OCI-LY7 (cell line): ENCODE results near the gene TRAF3.
A peak's percentile ranks its signal among the peaks of the same experiment; 100 is the strongest.

Source experiments
- CTCF ChIP-seq: fragments of 200-600 bp; sonication (generic); conservative IDR thresholded peaks from 2 replicates; pipeline ENCODE4 v1.5.1; 2014; ENCODE audit warnings: mild to moderate bottlenecking, antibody characterized with exemption, low read length, moderate library complexity, mixed read lengths
- EZH2phosphoT487 ChIP-seq: fragments of 200-600 bp; sonication (generic); IDR thresholded peaks from 2 replicates; pipeline ENCODE4 v1.6.1; 2018; ENCODE audit warnings: low read depth, borderline replicate concordance, mild to moderate bottlenecking, mixed run types, antibody characterized with exemption, low read length, moderate library complexity, mixed read lengths

GRCh38 chr14:102778338-102779083 lies 1.3 kb downstream of the TRAF3 start:
- TF ChIP-seq CTCF (no peak), EZH2phosphoT487 (peak; percentile 24; the same call in 1 of the 2 replicates)
